ENCODE data around the gene ATG16L1. TPM values are rescaled to one million over a fixed set of nuclear protein-coding genes. Genes with fewer than 3 reads are reported as not detected.

Gene ATG16L1
- total and polyA plus RNA-seq, 9 of the 15 experiments (the other 6 are each of a cell fraction or from before 2014, with no cell fraction given) = 6.4 to 21.3 (median 17.2) TPM

- no peak overlapping the region for H3K4me2 ChIP-seq (ENCODE audit: insufficient read depth, low read length)
- in situ Hi-C loops (cut with MboI) = no loop called here
- no peak overlapping the region for H3K27ac ChIP-seq (ENCODE audit: extremely low read depth, low read depth, low read length)
- DNase-seq (ENCODE audit: extremely low read depth in 1 of 4, low spot score in 3 of 4) (no peak), FAIRE-seq (no peak), ATAC-seq (no peak)
- intact Hi-C loops (cut with micrococcal nuclease) = no loop called here
- no TSS peak for BruUV-seq (replicated peaks)
- no peaks in the 10 kb centered on the region for H3K4me1 ChIP-seq (replicated peaks in 1 of 2; ENCODE audit: control insufficient read depth in 2 of 2, insufficient read depth in 2 of 2, low read length in 2 of 2)
- H3K27me3 ChIP-seq (ENCODE audit: control insufficient read depth in 2 of 2, insufficient read depth in 2 of 2, low read length in 2 of 2) = peaks cover 0 to 40% of the 10 kb centered on the region in 2 experiments; a peak in 3 of 5 replicates
- no peaks in the 10 kb centered on the region for H3K36me3 ChIP-seq (ENCODE audit: control insufficient read depth, insufficient read depth, low read length)
- no peak overlapping the region for H2AFZ ChIP-seq (ENCODE audit: low read depth, low read length)
- H3K4me3 ChIP-seq = no peak overlapping the region
- TF ChIP-seq NONO (IDR thresholded peaks at IDR 0.05; ENCODE audit: low read depth in 2 of 2, low read length in 1 of 2) = no peak
- TF ChIP-seq, protein P1, sequence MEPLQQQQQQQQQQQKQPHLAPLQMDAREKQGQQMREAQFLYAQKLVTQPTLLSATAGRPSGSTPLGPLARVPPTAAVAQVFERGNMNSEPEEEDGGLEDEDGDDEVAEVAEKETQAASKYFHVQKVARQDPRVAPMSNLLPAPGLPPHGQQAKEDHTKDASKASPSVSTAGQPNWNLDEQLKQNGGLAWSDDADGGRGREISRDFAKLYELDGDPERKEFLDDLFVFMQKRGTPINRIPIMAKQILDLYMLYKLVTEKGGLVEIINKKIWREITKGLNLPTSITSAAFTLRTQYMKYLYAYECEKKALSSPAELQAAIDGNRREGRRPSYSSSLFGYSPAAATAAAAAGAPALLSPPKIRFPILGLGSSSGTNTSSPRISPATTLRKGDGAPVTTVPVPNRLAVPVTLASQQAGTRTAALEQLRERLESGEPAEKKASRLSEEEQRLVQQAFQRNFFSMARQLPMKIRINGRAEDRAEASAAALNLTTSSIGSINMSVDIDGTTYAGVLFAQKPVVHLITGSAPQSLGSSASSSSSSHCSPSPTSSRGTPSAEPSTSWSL (CRISPR knock-in tag; IDR thresholded peaks at IDR 0.05; ENCODE audit: borderline replicate concordance) = no peak
- TF ChIP-seq MAFF (IDR thresholded peaks at IDR 0.05; ENCODE audit: low read length) = no peak
- TF ChIP-seq SIRT6 (IDR thresholded peaks at IDR 0.05; ENCODE audit: low read depth, low read length) = no peak
- TF ChIP-seq MITF (IDR thresholded peaks at IDR 0.05) = no peak
- no peak for TF ChIP-seq FOXM1 (IDR thresholded peaks at IDR 0.05; ENCODE audit: low read depth)
- no peak for TF ChIP-seq FOXM1 (CRISPR knock-in tag; IDR thresholded peaks at IDR 0.05; ENCODE audit: low read depth)
- TF ChIP-seq ZC3H8 (IDR thresholded peaks at IDR 0.05) = no peak
- TF ChIP-seq ARID1B (IDR thresholded peaks at IDR 0.05) = no peak
- no peak for TF ChIP-seq TCF15 (CRISPR knock-in tag; IDR thresholded peaks at IDR 0.05)
- TF ChIP-seq ZNF124 (CRISPR knock-in tag; IDR thresholded peaks at IDR 0.05) = no peak
- TF ChIP-seq, protein P2, sequence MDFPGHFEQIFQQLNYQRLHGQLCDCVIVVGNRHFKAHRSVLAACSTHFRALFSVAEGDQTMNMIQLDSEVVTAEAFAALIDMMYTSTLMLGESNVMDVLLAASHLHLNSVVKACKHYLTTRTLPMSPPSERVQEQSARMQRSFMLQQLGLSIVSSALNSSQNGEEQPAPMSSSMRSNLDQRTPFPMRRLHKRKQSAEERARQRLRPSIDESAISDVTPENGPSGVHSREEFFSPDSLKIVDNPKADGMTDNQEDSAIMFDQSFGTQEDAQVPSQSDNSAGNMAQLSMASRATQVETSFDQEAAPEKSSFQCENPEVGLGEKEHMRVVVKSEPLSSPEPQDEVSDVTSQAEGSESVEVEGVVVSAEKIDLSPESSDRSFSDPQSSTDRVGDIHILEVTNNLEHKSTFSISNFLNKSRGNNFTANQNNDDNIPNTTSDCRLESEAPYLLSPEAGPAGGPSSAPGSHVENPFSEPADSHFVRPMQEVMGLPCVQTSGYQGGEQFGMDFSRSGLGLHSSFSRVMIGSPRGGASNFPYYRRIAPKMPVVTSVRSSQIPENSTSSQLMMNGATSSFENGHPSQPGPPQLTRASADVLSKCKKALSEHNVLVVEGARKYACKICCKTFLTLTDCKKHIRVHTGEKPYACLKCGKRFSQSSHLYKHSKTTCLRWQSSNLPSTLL (IDR thresholded peaks at IDR 0.05) = no peak
- no peak for TF ChIP-seq KLF16 (IDR thresholded peaks at IDR 0.05)
- no peak for TF ChIP-seq DIDO1 (tag; IDR thresholded peaks at IDR 0.05; ENCODE audit: low read depth)
- no peak for TF ChIP-seq ZNF766 (CRISPR knock-in tag; conservative IDR thresholded peaks at IDR 0.05)
- no peak for TF ChIP-seq MCM2 (IDR thresholded peaks at IDR 0.05; ENCODE audit: low read depth)
- H4K20me1 ChIP-seq (replicated peaks; ENCODE audit: control insufficient read depth, insufficient read depth, low read length) = no peaks in the 10 kb centered on the region
- no peaks in the 10 kb centered on the region for H3K9me1 ChIP-seq (ENCODE audit: control insufficient read depth, insufficient read depth, low read length)
- ChIA-PET CTCF (ENCODE audit: low intra/inter-chr PET ratio) (no interaction called here), POLR2A (no interaction called here)
- H3K79me2 ChIP-seq (ENCODE audit: control insufficient read depth, insufficient read depth, low read length) = no peaks in the 10 kb centered on the region
- no peaks in the 10 kb centered on the region for H3K9me3 ChIP-seq (replicated peaks; ENCODE audit: control insufficient read depth, insufficient read depth, low read depth, low read length)
- no peak overlapping the region for H3K9ac ChIP-seq (ENCODE audit: insufficient read depth in 1 of 2, low read depth in 2 of 2, low read length in 2 of 2)
- 6% methylated on average over 7 of the region's 7 CpGs for WGBS (ENCODE audit: insufficient coverage, low coverage, missing lambda C conversion rate)
Observed at GRCh38 chr2:233317196-233317943, 65.9 kb downstream of the ATG16L1 start.

All from K562 (cell line).